NCI-H2171 (cell line): ENCODE data around the gene GMPPB.
"Not testable (repeated sequence)": the region's sequence is repeated elsewhere in the genome, so short reads cannot be mapped to it uniquely, and the experiment has no call there.

Experiments
- DNase-seq: peaks from one replicate; lab custom pipeline; 2025; lab: John Stamatoyannopoulos, UW

Gene GMPPB

DNA sequence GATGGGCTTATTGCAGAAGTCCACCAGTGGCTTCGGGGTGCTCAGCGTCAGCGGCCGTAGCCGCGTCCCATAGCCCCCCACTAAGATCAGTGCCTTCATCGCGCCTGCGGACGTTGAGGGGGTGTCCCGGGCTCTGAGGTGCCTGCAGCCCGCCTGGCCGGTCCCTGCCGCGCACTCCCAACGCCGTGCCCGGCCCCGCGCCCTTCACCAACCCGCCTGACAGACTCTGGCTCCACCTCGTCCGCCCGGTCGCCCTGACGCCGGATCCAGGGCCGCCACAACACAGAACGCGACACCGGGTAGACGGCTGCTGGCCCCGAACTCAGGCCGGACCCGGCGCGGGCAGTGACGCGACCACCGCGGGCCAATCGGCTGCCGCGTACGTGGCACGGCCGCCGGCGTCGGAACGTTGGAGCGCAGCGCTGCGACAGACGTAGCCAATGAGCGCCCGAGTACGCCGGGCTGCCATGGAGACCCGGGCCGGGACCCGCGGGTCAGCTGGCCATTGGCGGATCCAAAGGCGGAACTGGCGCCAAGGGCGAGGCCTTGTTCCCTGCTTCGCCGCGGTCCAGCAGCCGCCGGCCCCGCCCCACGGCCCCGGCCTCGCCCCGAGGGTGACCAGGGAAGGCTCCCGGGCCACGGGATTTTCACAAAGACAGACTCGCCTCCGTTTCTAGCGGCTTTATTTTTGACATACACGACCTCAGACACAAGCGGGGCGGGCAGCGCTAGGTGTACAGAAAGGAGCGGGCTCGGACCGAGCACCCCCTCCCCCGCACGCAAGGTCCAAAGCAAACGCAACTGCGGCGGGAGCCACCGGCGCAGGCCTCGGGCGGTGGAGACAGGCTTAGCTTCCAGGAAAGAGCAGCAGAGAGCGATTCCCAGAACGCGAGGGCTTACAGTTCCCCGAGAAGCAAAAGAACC, at the start of gene GMPPB:
TSS of gene GMPPB (minus strand) at position 324 of the 924 bp plus-strand sequence. CDS start at position 99, 225 bp downstream.
- peak; percentile 70 for DNase-seq

DNA sequence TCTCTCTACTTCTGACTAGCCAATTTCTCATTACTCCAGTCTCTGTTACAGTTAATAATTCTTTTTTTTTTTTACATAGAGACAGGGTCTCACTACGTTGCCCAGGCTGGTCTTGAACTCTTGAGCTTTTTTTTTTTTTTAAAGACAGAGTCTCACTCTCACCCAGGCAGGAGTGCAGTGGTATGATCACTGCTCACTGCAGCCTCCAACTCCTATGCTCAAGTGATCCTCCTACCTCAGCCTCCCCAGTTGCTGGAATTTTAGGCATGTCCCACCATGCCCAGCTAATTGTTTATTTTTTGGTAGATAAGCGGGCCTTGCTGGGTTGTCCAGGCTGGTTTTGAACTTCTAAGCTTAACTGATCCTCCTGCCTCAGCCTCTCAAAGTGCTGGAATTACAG, 49.0 kb upstream of the GMPPB start:
- no peak for DNase-seq

DNA sequence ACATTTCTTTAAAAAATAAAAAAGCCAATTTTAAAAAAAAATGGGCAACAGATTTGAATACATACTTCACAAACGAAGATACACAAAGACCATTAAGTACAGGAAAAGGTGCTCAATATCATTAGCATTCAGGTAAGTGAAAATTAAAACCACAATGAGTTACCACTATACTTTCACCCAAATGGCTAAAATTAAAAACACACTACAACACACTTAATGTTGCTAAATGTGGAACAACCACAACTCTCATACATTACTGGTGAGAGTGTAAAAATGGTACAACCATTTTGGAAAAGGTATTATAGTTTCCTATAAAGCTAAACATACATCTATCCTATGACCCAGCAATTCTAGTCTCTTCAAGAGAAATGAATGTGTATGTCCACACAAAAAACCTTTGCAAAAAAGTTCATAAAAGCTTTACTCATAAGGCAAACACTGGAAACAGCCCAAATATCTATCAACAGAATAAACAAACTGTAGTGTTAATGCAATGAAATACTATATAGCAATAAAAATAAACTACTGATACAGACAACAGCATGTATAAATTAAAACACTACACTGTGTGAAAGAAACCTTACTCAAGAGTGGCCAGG, 47.7 kb upstream of the GMPPB start:
- no peak for DNase-seq

DNA sequence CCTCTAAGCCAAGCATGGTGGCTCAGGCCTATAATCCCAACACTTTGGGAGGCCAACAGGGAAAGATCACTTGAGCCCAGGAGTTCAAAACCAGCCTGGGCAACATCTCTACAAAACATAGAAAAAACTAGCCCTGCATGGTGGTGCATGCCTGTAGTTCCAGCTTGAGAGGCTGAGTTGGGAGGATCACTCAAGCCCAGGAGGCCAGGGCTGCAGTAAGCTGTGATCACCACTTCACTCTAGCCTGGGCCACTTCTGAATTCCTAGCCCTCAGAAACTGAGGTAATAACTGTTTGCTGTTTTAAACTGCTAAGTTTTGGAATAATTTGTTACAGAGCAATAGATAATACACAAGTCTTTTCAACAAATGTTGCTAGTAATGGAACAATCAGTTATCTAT, 46.2 kb upstream of the GMPPB start:
- no peak for DNase-seq

DNA sequence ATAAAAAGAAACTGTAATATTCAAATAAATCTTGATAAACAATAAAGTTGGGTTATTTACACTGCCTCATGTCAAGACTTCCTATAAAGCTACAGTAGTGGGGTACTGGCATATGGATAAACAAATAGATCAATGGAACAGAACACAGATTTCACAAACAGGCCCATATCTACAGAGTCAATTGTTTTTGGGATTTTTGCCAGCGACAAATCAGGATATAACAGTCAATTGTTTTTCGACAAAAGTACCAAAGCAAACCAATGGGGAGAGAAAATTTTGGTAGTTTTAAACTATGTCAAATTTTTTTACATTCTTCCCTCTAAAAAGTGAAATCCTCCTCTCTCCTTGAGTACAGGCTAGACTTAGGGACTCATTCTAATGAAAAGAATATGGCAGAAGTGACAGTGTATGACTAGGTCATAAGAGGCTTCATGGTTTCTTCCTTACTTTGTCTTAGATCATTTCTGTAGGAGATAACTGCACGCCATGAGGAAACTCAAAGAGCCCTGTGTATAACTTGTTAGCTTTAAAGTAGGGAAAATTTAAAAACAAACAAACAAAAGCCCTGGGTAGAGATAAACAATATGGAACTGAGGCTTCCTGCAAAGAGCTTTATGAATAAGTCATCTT, 45.6 kb upstream of the GMPPB start:
- no peak for DNase-seq

DNA sequence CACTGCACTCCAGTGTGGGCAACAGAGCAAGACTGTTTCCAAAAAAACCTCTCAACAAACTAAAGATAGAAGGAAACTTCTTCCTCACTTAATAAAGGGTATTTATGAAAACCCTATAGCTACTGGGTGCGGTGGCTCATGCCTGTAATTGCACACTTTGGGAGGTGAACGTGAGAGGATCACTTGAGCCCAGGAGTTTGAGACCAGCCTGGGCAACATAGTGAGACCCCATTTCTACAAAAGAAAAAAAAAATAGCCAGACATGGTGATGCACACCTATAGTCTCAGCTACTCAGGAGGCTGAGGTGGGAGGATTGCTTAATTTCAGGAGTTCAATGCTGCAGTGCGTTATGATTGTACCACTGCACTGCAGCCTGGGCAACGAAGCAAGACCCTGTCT, 40.2 kb upstream of the GMPPB start:
- DNase-seq: no peak

DNA sequence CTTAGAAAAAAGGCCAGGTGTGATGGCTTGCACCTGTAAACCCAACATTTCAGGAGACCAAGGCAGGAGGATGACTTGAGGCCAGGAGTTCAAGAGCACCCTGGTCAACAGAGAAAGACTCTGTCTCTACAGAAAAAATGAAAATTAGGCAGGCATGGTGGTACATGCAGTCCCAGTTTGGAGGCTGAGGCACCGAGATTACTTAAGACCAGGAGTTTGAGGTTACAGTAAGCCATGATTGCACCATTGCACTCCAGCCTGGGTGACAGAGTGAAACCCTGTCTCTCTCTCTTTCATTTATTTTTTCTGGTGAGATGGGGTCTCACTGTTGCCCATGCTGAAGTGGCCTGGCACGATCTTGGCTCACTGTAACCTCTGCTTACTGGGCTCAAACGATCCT, 37.9 kb upstream of the GMPPB start:
- no peak for DNase-seq

DNA sequence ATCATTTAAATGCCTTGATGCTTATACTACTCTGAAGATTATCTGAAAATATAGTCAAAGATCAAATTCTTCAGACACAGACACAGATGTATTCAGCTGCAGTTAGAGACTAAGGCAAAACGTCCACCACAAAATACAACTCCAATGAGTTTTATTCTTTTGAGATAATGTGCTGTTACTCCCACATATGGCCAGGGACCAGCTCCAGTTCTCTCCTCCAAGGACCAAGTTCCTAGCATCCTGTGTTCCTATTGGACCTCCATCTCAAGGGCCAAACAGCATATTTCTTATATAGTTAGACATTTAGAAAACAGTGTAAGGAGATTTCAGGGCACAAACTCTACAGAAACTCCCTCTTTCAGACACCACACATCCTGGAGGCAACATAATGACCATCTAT, 35.5 kb upstream of the GMPPB start:
- DNase-seq: no peak

DNA sequence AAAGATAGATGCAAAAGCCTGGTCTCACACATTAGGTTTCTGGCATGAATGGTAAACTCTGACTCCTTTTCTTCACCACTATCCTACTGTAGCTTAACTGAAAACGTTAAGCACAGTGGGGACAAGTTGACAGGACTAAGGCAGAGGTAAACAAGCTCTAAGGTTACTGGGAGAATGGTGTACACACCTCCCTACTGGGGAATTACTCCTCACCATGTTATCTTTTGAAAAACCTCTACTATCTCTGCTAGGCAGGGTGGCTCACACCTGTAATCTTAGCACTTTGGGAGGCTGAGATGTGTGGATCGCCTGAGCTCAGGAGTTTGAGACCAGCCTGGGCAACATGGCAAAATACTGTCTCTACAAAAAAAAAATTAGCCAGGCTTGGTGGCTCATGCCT, 33.4 kb upstream of the GMPPB start:
- no peak for DNase-seq

DNA sequence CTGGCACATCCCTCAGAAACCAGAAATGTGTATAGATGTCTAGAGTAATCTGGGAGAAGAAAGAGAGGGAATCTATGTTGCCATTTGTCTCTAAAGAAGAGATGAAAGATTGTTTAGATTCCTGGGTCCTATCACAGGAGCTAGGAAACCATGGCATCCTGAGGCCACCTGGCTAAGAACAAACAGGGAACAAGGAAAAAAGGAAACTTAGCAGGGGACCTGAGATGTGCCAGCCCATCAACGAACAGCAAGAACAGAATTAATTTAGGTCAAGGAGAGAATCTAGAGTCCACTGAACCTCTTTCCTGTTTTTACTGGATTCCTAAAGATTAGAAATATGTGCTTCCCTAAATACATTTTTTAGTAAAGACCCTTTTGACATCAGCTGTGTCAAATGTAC, 32.3 kb upstream of the GMPPB start:
- no peak for DNase-seq

DNA sequence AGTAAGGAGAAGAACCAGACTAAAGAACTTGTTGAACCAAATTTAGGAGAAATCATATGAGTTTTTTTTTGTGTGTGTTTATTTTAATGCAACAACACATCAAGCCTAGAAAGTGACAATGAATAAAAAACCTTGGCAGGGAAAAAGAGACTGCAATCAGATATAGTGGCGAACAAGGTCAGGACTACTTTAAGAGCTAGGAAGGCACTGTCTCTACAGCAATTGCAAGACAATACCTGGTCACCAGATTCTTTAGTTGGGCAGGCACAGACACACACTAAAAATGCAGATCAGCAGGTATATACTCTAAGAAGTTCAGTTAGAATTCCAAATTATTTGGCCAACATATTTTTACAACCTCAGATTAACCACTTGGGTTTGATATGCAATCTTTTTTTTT, 30.8 kb upstream of the GMPPB start:
- DNase-seq: no peak

DNA sequence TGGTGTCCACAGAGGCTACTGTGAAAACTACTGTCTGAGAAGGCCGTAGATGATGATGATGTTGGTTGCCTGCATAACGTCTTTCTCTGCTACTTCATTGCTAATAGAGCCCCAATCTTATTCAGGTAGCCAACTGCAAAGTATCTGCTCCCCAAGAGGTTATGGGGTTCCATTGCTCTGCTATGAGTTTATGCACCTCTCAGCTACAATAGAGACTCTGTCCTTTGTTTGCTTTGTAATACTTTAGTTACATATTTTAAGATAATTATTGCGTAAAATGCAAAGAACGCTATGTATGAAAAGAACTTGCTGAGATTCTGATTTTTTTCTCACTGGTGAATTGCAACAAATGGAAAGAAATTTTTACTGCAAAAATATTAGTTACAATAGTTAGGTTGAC, 27.8 kb upstream of the GMPPB start:
- DNase-seq: no peak

DNA sequence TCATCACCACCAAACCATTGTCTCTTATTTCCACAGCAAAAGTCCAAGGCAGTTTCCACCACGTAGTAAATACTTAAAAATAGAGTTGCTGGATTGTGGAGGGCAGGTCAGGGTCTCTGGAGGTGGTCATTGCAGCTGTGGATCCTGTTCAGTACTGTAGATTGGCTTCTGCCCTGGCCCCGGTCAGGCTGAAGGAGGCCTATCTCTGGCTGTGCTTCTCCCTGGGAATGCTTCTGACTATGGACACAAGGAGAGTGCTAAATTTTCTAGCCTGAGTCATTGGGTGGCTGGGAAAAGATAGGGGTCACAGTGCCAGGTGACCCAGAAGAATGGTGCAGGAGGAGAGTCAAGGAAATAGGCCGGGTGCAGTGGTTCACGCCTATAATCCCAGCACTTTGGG, 26.3 kb upstream of the GMPPB start:
- DNase-seq: no peak

DNA sequence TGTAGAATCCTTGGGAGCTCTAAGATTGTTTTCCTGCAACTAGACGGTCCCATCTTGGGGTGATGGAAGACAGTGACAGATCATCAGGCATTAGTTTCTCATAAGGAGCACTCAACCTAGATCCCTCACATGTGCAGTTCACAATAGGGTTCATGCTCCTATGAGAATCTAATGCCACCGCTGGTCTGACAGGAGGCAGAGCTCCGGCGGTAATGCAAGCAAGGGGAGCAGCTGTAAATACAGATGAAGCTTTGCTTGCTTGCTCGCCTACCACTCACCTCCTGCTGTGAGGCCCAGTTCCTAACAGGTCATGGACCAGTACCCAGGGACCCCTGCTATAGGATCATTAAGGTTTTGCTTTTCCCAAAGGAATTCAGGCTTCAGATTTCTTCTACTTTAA, 25.1 kb upstream of the GMPPB start:
- DNase-seq: not testable (repeated sequence)

DNA sequence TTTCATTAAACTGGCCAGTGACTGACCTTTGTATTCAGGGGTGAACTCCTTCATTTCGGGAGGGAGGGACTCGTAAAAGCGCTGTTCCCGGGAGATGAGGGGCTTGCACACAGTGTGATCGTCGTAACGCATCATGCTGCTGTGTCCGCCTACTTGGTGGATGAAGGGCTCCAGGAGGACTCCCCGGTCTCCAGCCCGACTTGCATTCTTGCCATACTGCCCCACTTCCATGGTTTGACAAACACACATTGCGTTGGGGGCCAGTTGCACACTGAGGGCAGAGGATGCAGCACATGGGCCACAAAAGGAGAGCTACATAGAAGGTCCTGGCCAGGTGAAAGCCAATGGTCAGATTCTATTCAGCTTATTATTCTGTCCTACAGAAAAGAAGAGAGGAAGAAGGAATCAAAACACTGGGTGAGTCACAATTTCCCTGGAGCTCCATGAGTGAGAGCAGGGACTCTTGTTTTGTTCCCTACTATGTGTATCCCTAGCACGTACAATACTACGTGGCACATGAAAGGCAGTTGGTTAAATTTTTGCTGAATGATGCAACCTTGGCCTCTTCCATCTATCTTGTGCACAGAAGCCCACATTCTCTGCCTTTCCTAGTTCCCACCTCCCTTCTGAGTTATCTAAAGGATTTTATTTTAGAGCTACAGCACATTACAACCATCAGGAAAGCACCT, 24.2 kb upstream of the GMPPB start:
- no peak for DNase-seq

DNA sequence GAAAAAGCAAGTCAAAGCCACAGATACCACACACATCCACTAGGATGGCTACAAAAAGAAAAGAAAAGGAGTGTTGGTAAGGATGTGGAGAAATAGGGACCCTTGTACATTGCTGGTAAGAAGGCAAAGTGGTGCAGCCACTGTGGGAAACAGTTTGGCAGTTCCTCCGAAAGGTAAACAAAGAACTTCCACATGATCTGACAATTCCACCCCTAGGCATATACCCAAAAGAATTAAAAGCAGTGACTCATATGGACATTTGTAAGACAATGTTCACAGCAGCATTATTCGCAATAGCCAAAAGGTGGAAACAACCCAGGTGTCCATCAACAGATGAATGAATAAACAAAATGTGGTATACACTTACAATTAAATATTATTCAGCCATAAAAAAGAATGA, 22.2 kb upstream of the GMPPB start:
- no peak for DNase-seq

DNA sequence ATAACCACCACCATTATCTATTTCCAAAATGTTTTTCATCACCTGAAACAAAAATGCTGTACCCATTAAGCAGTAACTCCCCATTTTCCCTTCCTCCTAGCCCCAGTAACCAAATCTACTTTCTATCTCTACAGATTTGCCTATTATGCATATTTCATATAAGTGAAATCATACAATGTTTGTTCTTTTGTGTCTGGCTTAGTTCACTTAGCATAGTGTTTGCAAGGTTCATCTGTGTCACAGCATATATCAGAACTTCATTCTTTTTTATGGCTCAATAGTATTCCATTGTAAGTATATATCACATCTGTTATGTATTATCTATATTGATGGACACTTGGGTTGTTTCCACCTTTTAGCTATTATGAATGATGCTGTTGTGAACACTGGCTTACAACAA, 16.7 kb upstream of the GMPPB start:
- DNase-seq: no peak

DNA sequence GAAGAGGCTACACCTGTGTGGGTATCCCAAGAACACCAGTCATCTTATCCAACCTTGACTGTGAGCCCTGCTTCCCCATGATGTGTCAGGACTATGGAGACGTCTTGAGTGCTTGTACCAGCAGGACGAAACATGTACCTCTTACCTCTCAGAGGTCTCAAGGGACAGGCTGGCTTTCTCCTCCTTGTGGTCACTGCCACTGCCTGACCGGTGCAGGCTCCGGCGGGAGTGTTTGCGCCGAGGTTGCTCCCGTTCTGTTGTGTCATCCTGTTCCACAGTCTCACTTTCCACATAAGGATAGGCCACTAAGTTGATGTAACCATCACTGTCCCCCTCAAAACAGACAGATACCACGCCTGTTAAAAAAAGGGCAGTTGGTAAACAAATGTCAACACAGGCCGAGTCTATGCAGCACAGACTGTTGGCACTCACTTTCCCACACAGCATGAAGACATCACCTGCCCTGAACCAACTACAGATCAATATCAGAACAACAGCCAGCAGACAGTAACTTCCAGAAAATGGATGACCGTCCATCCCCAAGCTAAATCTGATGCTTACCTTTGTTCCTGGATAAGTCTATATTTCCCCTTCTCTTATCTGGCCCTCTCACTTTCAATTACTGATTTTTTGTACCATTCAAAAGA, 14.4 kb upstream of the GMPPB start:
- no peak for DNase-seq

DNA sequence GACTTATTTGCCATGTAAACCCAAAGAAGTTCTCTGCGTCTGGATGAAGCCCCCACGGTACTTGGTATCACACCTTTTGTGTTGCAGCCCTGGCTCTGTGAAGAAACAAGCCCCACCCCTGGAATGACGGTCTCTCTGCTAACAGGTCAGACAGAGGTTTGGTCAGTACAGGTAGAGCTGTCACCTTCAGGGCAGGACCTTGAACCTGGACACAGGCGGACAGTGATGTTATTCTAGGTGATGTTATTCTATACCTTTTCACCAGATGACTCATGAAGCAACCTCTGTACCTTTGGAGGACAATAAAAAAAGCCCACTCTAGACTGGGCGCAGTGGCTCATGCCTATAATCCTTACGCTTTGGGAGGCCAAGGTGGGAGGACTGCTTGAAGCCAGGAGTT, 11.0 kb upstream of the GMPPB start:
- no peak for DNase-seq

DNA sequence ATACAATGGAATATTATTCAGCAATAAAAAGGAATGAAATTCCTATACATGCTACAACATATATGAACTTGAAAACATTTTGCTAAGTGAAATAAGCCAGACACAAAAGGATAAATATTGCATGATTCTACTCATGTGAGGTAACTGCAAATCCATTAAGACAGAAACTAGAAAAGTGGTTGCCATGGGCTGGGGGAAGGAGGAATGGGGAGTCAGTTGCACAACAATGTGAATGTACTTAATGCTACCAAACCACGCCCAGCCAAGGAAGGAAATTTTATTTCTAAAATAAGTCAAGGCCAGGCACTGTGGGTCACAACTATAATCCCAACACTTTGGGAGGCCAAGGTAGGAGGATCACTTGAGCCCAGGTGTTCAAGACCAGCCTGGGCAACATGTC, 9.8 kb upstream of the GMPPB start:
- DNase-seq: no peak

DNA sequence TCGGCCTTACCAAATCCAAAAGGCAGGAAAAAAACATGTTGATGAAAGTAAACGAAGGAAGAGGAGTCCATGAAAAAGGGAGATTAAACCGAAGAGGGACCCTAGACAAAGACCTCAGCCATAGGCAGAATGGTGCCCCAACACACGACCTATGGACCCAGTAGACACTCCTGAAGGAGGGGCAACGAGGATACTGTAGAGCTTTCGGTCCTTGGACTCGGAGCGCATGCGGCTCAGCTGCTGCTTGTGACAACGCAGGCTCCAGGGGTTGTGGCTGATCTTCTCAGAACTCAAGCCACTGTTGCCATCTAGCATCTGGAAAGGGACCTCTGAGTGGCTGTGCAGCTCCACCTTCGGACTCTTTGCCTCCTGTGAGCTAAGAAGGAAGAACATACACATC, 8.8 kb upstream of the GMPPB start:
- DNase-seq: no peak

DNA sequence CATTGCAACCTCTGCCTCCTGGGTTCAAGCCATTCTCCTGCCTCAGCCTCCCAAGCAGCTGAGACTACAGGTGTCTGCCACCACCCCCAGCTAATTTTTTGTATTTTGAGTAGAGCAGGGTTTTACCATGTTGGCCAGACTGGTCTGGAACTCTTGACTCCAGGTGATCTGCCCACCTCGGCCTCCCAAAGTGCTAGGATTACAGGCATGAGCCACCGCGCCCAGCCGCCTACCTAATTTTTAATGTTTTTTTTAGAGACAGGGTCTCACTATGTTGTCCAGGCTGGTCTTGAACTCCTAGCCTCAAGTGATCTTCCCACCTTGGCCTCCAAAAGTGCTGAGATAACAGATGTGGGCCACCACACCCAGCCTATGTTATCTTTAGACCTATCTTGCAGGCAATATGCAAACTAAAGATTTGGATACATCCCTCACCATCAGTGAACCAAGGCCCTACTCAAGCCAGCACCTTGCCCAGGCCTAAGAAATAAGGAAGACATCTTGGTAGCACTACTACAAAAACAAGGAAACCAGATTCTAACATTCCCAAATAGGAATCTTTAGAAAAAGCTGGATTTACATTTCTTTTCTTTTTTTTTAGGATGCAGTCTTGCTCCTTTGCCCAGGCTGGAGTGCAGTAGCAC, 6.3 kb upstream of the GMPPB start:
- DNase-seq: no peak
